GM21381 (cell line): ENCODE measurements around the gene HSPA8.
"Not testable (repeated sequence)": the region's sequence is repeated elsewhere in the genome, so short reads cannot be mapped to it uniquely, and the experiment has no call there.

Experiments
- ATAC-seq: cut with Tn5 transposase; IDR thresholded peaks from one replicate; pipeline ENCODE4 v1.9.1; 2021; ENCODE audit warnings: mild to moderate bottlenecking, moderate library complexity; ENCODE audit not compliant: unreplicated experiment

HSPA8 gene

DNA sequence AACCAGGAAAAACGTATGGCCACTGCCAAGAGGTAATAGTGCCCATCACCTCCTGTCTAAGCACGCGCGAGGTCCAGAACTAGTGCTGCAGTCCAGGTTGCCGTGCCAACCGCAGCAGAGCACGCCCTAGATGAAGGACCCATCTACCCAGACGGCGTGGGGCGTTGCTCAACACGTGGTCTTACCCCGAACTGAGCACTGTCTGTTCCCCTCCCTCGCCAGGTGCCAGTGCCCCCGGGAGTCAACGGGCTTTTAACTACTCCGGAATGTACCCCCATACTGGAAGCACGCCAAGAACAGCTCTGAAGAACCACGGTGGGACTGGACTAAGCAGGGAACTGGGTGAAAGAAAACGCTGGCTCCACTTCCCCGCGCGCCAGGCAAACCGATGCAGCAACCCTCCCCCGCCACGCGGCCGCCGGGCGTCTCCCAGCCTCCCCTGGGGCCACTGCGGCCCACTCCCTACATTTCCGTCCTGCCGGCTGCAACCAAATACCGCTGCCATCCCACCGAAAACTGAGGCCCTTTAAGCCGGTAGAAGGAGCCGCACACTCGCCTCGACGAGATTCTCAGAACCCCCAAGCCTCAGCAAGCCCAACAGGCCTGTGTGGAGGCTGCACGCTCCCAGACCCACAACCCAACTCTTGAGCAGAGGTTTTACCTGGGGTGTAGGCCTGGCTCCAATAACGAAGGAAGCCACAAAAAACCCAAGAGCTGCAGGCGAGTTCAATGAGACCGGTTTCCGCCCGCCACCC is at the start of gene HSPA8:
Gene HSPA8 (minus strand): TSS at position 734 of the 755 bp plus-strand sequence. CDS start 812 bp downstream, outside the sequence.
- ATAC-seq, result peak; percentile 14

- no peak for ATAC-seq
Measured at GRCh38 chr11:123111465-123111864, 49.5 kb upstream of the HSPA8 start.

DNA sequence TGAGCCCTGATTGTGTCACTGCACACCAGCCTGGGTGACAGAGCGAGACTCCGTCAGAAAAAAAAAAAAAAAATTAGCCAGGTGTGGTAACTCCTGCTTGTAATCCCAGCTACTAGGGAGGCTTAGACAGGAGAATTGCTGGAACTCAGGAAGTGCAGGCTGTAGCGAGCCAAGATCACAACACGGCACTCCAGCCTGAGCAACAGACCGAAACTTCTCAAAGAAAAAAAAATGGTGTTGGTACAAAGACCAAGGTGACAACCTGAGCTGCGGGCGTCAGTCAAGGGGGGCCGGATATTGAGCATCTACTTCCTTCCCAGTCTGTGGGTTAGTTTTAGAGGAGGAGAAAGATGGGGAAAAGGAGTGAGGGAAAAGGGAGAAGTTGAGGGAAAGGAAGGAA is 48.5 kb upstream of the HSPA8 start:
- ATAC-seq, result no peak

DNA sequence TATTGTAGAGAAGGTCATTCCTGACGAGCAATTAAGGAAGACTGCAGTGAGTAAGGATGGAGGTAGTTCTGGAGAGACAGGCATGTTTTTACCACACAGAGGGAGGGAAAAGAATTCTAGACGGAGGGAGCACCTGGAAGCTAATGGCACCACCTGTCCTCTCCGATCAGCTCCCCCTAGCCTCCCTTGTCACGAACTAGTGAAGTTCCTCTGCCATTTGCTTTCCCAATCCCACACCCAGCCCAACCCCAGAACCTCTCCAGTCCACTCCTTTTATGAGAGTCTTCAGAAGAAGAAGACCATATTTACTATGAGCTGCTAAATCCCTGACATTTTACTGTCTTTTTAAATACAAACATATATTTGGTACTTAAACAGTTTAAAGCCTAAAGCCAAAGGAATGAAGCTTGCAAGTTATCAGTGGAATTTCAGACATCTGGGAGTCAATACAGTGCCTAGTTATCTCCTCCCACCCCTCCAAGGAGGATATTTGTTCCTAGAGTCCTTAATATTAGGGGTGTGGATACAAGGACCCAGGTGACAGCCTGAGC is 46.1 kb upstream of the HSPA8 start:
- no peak for ATAC-seq

GRCh38 chr11:123104697-123105096 is 42.8 kb upstream of the HSPA8 start:
- no peak for ATAC-seq

DNA sequence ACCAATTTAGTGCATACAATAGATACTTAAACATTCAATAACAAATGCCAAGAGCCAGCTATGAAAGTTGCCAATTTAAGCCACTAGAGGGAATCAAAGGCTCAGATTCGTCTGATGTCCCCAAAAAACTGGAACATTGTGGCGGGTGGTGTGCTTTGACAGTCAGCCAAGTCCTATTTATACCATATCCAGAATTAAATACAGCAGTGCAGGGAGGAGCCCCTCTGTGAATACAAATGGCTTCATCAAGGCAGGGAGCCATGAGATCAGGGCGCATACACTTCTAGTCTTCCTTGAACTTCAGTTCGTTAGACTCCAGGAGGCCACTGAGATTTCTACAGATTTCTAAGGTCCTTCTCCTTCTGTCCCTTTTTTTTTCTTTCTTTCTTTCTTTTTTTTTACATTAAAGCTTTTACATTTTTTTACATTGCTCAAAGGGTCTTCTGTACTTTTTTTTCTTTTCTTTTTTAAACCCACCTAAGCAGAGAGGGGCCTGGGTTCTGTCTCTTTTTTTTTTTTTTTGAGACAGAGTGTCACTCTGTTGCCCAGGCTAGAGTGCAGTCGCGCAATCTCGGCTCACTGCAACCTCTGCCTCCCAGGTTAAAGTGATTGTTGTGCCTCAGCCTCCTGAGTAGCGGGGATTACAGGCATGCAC is 41.5 kb upstream of the HSPA8 start:
- ATAC-seq, result no peak

DNA sequence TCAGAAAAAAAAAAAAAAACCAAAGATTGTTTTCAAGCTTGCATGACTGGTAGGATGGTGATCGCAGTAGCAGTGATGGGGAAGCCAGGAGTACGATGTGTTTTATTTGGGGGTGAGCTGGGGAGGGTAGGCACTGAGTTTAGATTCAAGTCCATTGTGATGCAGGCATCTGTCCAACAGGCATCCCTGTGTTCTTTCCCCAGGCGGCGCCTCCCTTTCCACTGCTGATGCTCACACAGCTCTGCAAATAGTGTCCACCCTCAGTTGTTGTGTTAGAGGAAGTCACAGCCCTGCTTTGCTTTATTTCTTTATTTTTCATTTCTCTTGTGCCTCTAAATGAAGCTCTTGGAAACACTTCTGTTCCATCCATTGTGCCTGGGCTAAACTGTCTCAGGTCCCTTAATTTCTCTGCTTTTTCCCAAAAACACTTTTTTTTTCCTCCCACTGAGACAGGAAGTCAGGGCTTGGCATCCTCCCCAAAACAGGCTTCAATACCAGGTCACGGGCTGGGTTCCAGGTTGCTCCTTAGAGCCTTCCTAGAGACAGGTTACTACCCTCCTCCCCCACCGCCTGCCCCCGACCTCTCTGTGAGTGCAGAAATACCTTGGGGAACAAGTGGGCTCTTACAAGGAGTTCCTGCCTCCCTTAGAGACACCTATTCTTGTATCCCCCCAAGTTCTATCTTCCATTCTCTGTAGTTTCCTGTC is 38.6 kb upstream of the HSPA8 start:
- ATAC-seq, result no peak

DNA sequence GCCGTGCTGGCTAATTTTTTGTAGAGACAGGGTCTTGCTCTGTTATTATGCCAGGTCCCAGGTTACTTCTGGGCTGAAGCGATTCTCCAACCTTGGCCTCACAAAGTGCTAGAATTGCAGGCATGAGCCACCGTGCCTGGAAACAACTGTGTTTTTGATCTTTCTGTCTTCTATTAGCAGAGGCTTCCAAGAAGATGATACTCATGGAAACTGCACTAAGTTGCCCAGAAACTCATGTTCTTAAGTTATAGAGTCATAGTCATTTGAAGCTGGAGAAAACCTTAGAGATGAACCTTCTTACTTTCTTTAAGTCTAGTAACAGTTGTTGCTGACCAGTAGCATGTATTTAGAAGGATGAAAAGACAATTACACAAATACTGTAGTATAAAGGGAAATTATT is 37.1 kb upstream of the HSPA8 start:
- no peak for ATAC-seq

DNA sequence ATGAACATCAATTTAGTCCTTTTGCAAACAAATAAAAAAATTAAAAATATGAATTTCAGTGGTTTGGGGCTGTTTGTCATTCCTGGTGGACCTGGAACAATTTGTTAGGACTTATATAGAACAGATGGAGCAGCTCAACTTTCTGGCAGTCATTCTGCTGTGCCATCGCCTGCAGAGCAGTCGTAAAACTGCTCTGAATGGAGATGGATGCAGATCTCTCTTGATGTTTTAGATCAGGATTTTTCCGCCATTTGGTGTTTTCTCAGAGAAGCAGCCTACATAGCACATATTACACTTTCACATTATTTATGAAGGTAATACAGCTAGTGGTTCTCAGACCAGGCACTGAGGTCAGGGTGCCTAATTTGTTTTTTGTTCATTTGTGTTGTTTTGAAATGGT is 31.8 kb upstream of the HSPA8 start:
- no peak for ATAC-seq

- no peak for ATAC-seq
Measured at GRCh38 chr11:123091506-123091905, 29.6 kb upstream of the HSPA8 start.

- not testable (repeated sequence) for ATAC-seq
Measured at GRCh38 chr11:123090168-123090567, 28.2 kb upstream of the HSPA8 start.

DNA sequence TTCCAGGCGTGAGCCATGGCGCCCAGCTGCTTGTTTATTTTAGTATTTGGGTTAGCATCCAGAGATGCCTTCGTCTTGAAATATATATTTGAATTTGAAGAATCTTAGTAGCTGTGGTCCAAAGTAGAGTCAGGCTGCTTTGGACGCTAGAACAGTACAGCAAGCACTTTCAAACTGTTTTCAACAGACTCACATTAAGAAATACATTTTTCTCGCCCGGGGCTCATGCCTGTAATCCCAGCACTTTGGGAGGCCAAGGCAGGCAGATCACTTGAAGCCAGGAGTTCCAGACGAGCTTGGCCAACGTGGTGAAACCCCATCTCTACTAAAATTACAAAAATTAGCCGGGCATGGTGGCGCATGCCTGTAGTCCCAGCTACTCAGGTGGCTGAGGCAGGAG is 27.0 kb upstream of the HSPA8 start:
- ATAC-seq, result not testable (repeated sequence)

GRCh38 chr11:123087657-123088056 is 25.7 kb upstream of the HSPA8 start:
- ATAC-seq, result peak; percentile 96

DNA sequence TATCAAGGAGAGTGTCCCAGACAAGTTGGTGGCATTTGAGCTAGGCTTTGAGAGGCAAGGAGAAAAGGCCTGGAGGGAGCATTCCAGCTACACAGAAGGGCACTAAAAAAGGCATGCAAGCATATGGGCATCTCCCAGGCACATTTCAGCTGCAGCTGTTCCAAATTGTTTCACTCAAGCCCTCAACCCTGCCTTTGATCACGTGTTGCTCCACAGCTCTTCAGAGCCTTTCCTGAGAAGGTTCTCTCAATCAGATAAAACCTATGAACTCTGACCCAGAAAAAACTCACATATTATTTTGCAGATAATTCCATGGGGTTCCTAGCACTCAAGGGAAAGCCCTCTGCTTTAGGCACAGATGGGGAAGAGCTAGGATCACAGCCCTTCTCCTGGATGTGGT is 24.4 kb upstream of the HSPA8 start:
- no peak for ATAC-seq

- no peak for ATAC-seq
Measured at GRCh38 chr11:123085497-123085896, 23.6 kb upstream of the HSPA8 start.

DNA sequence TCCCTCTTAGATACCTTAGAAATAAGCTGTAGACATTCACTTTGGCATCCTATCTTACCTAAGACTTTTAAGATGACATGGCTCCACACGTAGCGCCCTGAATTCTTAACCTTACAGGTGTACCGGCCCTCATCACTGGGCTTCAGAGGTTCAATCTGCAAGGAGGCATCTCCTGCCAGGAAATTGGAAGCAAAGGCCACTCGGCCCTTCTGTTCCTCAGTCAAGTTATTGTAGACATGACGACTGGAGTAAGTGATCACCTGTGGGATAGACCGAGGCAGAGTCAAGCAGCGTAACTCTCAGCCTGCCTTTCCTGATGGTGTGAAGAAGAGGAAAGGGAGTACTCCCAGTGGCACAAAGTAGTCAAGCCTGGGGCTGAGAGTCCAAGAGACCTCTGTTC is 22.5 kb upstream of the HSPA8 start:
- no peak for ATAC-seq

GRCh38 chr11:123083623-123084029 is 21.7 kb upstream of the HSPA8 start:
- ATAC-seq, result no peak

DNA sequence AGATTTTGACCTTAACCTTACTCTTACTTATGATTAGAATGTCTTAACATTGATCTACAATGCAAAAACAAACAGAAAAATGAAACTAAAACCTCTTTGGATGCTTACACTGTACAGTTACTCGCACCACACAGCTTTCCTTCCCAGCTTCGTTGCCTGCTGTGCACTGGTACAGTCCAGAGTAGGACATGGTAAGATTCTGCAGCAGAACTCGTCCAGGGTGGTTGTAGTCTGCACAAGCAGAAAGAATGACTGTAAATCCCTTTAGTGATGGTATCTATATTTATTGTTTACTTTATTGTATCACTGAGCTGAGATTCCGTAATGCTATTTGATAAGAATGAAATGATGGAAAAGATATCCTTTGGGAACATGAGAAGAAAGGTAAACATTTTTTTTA is 21.0 kb upstream of the HSPA8 start:
- ATAC-seq, result no peak

GRCh38 chr11:123080015-123080414 is 18.1 kb upstream of the HSPA8 start:
- no peak for ATAC-seq

DNA sequence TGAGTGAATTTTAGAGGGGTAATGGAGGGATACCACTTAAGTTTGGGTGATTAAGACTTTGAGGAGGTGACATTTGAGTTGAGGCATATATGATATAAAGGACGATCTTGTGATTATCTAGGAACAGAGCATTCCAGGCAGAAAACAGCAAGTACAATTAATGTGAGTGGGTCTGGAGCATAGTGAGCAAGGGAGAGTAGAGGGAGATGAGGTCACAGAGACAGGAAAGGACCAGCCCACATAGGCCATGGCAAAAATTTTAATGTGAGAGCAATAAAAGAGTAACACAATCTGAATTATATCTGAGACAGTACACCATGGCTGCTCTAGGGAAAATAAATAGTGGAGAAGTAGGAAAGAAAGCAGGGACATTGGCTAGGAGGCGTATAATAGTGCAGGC is 14.5 kb upstream of the HSPA8 start:
- no peak for ATAC-seq

- no peak for ATAC-seq
Measured at GRCh38 chr11:123073343-123074057, 11.6 kb upstream of the HSPA8 start.
